IgD-negative memory B cell (primary cell): Measurements from ENCODE around the gene ORAI2. TPM values are rescaled to one million over a fixed set of nuclear protein-coding genes. Genes with fewer than 3 reads are reported as not detected.
"Not testable (repeated sequence)": the region's sequence is repeated elsewhere in the genome, so short reads cannot be mapped to it uniquely, and the experiment has no call there.

Experiments
- H3K27ac Mint-ChIP-seq, 3 donors: one replicate each; pipeline ENCODE4 v1.8.0; 2020 to 2022; ENCODE audit warnings: mild to moderate bottlenecking in 3 of 3, mixed read lengths in 3 of 3, moderate library complexity in 1 of 3
- H3K27me3 Mint-ChIP-seq: one replicate; pipeline ENCODE4 v1.8.0; 2021; ENCODE audit warnings: mixed read lengths
- H3K36me3 Mint-ChIP-seq: one replicate; pipeline ENCODE4 v1.8.0; 2020; ENCODE audit warnings: mild to moderate bottlenecking, mixed read lengths
- H3K4me1 Mint-ChIP-seq, 3 donors: one replicate each; pipeline ENCODE4 v1.8.0; 2020 to 2022; ENCODE audit warnings: mixed read lengths in 3 of 3, mild to moderate bottlenecking in 1 of 3
- H3K4me3 Mint-ChIP-seq, 4 donors: one replicate each; pipeline ENCODE4 v1.8.0; 2020 to 2022; ENCODE audit warnings: mild to moderate bottlenecking in 4 of 4, mixed read lengths in 4 of 4, moderate library complexity in 3 of 4
- H3K9me3 Mint-ChIP-seq, 3 donors: one replicate each; pipeline ENCODE4 v1.8.0; 2020 to 2021; ENCODE audit warnings: mixed read lengths in 3 of 3, mild to moderate bottlenecking in 1 of 3
- polyA plus RNA-seq: library from polyadenylated mRNA; unstranded; fragments of 300-500 nt; fragmentation: Illumina TruSeq; gene quantifications from one replicate; pipeline ENCODE4 v1.2.3, GENCODE V29; 2021

ORAI2 gene
- polyA plus RNA-seq, 1 donor from 2014 or later: 290 TPM

DNA sequence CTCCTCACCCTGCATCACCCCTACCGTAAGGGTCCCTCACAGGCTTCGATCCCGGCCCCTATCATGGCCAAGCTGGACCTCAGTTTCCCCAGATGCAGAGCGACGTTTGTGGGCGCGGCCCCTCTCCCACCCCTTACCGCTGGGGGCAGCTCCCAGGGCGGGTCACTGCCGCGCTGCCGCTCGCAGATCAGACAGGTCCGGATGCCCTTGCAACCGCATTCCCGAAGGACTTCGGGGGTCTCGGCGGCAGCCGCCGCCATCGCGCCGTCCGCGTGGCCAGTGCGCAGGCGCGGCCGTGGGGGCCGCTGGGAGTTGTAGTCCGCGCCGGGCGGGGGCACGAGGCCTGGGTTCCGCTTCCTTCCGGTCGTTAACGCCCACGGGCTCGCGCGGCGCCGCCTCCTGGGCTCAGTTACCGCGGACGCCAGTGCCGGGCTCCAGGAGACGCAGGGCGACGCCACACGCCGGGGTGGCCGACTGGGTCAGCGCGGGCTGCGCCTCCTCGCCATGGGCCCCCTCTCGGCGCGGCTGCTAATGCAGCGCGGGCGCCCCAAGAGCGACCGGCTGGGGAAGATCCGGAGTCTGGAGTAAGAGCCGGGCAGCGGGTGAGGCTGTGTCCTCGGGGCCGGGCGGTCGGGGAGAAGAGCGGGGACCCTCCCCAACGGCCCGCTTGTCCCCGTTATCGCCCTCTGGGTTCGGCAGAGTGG is 31.4 kb downstream of the ORAI2 start, which contains the start of the genes ALKBH4 and LRWD1:
Gene ALKBH4, minus strand, starts transcription at position 287 of the 704 bp plus-strand sequence. Its CDS starts 27 bp downstream, at position 260.
Gene LRWD1, plus strand, starts transcription at position 408 of the 704 bp plus-strand sequence. Its CDS starts 97 bp downstream, at position 505.
- peak within 1 kb of the TSS; percentile 78 to 88 (median 85) for H3K27ac Mint-ChIP-seq
- peak within 1 kb of the TSS; percentile 87 to 94 (median 94) for H3K4me3 Mint-ChIP-seq
- H3K36me3 Mint-ChIP-seq: no peaks in the 10 kb centered on the region
- H3K27me3 Mint-ChIP-seq: no peaks in the 10 kb centered on the region
- peaks cover 5 to 20% (median 18%) of the 10 kb centered on the region in 3 donors for H3K4me1 Mint-ChIP-seq
- no peaks in the 10 kb centered on the region for H3K9me3 Mint-ChIP-seq

GRCh38 chr7:102466097-102466496 is 32.7 kb downstream of the ORAI2 start:
- H3K36me3 Mint-ChIP-seq: no peaks in the 10 kb centered on the region
- H3K27me3 Mint-ChIP-seq: no peaks in the 10 kb centered on the region
- peaks cover 5 to 18% (median 18%) of the 10 kb centered on the region in 3 donors for H3K4me1 Mint-ChIP-seq
- peak overlapping the region in 2 of 3 donors; percentile 78 to 85 for H3K27ac Mint-ChIP-seq
- H3K9me3 Mint-ChIP-seq: no peaks in the 10 kb centered on the region
- H3K4me3 Mint-ChIP-seq: peak overlapping the region; percentile 87 to 94 (median 94)

GRCh38 chr7:102467581-102468477 is 34.5 kb downstream of the ORAI2 start:
- no peaks in the 10 kb centered on the region for H3K9me3 Mint-ChIP-seq
- H3K27ac Mint-ChIP-seq: no peak overlapping the region
- no peak overlapping the region for H3K4me3 Mint-ChIP-seq
- no peaks in the 10 kb centered on the region for H3K36me3 Mint-ChIP-seq
- H3K4me1 Mint-ChIP-seq: peaks cover under 1 to 16% (median 16%) of the 10 kb centered on the region in 3 donors
- no peaks in the 10 kb centered on the region for H3K27me3 Mint-ChIP-seq

GRCh38 chr7:102468478-102469350 is 35.3 kb downstream of the ORAI2 start:
- Mint-ChIP-seq H3K27me3 (no peaks in the 10 kb centered on the region), H3K4me1 (peaks cover 0 to 16% (median 13%) of the 10 kb centered on the region in 3 donors), H3K9me3 (no peaks in the 10 kb centered on the region), H3K4me3 (peak overlapping the region in 1 of 4 donors; percentile 37), H3K27ac (no peak overlapping the region), H3K36me3 (no peaks in the 10 kb centered on the region)

GRCh38 chr7:102469351-102469971 is 36.1 kb downstream of the ORAI2 start:
- Mint-ChIP-seq H3K27ac (no peak overlapping the region), H3K9me3 (no peaks in the 10 kb centered on the region), H3K4me3 (peak overlapping the region in 1 of 4 donors; percentile 74)

DNA sequence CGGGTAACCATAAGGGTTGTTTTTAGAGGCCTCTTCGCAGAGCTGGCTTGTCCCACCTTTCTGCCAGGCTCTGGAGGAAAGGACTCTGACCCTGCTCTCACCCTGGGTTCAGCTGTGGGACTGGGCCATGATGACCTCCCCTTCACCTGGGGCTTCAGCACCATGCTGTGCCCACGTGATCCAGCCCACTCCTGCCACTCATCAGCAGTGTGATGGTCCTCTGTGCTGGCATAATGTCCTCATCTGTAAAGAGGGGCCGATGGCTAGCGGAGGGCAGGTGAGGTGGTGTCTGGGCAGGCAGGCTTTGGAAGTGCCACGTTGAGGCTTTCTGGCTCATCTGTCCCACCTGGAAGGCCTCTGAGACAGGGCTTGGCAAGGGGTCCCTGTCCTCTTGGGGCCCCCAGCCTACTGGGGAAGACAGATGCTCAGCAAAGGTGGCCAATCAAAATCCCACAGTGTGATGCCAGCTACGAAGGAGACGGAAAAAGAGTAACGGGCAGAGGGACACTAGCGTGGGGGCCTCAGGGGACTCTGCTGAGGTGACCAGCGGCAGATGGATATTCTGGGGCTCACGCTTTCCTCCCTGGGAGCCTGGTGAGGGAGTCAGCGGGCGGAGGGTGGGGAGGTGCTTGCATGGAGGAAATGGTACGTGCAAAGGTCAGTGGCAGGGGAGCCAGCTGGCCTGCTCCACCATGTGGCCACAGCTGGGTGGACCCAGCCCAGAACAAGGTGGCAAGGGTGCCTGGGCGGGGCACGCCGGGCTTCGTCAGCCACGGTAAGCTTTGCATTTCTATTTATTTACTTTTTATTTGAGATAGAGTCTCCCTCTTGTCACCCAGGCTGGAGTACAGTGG is 36.8 kb downstream of the ORAI2 start:
- H3K4me1 Mint-ChIP-seq: peaks cover 0 to 10% (median 7%) of the 10 kb centered on the region in 3 donors
- peak overlapping the region in 1 of 4 donors; percentile 74 for H3K4me3 Mint-ChIP-seq
- H3K27me3 Mint-ChIP-seq: no peaks in the 10 kb centered on the region
- H3K27ac Mint-ChIP-seq: no peak overlapping the region
- no peaks in the 10 kb centered on the region for H3K9me3 Mint-ChIP-seq
- no peaks in the 10 kb centered on the region for H3K36me3 Mint-ChIP-seq

More at GRCh38 chr7:102469351-102469971, 36.1 kb downstream of the ORAI2 start:
- Mint-ChIP-seq H3K36me3 (no peaks in the 10 kb centered on the region), H3K27me3 (no peaks in the 10 kb centered on the region), H3K4me1 (peaks cover 0 to 10% (median 7%) of the 10 kb centered on the region in 3 donors)

DNA sequence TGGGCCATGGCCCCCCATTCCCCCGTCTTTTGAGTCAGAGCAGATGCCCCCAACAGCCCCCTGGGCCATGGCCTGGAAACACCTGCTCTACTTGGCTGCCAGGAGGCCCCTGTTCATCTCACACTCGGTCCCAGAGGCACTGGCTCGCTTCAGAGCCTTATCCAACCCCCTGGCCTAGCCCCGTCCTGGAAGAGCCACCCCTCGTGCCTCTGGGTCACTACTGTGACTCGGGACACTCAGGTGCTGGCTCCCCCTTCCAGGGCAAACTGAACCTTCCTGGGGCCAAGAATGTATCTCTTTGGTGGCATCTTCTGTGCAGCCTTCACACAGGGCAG is 38.4 kb downstream of the ORAI2 start:
- no peaks in the 10 kb centered on the region for H3K36me3 Mint-ChIP-seq
- peaks cover 0 to 2% (median 1%) of the 10 kb centered on the region in 3 donors for H3K4me1 Mint-ChIP-seq
- peak overlapping the region in 1 of 3 donors; percentile 35 for H3K27ac Mint-ChIP-seq
- H3K9me3 Mint-ChIP-seq: no peaks in the 10 kb centered on the region
- H3K27me3 Mint-ChIP-seq: no peaks in the 10 kb centered on the region
- no peak overlapping the region for H3K4me3 Mint-ChIP-seq

DNA sequence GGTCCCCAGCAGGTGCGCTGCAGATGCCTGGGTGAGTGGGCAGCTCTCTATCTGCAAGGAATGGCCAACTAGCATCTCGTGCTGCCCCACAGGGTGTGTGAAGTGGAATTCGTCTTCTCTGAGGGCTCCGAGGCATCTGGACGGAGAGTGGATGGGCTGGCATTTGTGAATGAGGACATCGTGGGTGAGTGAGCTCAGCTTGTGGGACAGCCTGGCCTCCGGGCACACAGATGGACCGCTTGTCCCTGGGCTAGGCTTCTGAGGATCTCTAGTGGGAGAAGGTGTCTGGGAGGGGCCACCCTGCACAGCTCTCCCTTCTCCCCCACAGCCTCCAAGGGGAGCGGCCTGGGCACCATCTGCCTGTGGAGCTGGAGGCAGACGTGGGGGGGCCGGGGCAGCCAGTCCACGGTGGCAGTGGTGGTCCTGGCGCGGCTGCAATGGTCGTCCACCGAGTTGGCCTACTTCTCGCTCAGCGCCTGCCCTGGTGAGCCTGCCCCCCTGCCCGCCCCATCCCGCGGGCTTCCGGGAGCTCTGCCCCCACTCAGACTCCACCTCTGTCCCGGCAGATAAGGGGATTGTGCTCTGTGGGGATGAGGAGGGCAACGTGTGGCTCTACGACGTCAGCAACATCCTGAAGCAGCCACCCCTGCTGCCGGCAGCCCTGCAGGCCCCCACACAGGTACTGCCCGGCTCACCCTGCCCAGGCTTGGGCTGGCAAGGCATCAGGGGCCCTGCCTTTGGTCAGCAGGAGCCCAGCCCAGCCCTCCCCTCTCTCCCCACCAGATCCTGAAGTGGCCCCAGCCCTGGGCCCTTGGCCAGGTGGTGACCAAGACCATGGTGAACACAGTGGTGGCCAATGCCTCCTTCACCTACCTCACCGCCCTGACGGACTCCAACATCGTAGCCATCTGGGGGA is 39.0 kb downstream of the ORAI2 start:
- no peak overlapping the region for H3K4me3 Mint-ChIP-seq
- no peaks in the 10 kb centered on the region for H3K36me3 Mint-ChIP-seq
- no peaks in the 10 kb centered on the region for H3K9me3 Mint-ChIP-seq
- H3K4me1 Mint-ChIP-seq: no peaks in the 10 kb centered on the region
- no peaks in the 10 kb centered on the region for H3K27me3 Mint-ChIP-seq
- H3K27ac Mint-ChIP-seq: peak overlapping the region in 1 of 3 donors; percentile 35

- Mint-ChIP-seq H3K36me3 (no peaks in the 10 kb centered on the region), H3K27ac (peak overlapping the region in 1 of 3 donors; percentile 35), H3K9me3 (no peaks in the 10 kb centered on the region), H3K4me3 (peak overlapping the region in 2 of 4 donors; percentile 9 to 35), H3K27me3 (no peaks in the 10 kb centered on the region), H3K4me1 (no peaks in the 10 kb centered on the region)
These were observed 40.1 kb downstream of the ORAI2 start for GRCh38 chr7:102473271-102473991.

- not testable (repeated sequence) for H3K27ac Mint-ChIP-seq, H3K9me3 Mint-ChIP-seq, H3K36me3 Mint-ChIP-seq, H3K4me3 Mint-ChIP-seq, H3K4me1 Mint-ChIP-seq, H3K27me3 Mint-ChIP-seq
These were observed 40.7 kb downstream of the ORAI2 start for GRCh38 chr7:102474116-102474515.

DNA sequence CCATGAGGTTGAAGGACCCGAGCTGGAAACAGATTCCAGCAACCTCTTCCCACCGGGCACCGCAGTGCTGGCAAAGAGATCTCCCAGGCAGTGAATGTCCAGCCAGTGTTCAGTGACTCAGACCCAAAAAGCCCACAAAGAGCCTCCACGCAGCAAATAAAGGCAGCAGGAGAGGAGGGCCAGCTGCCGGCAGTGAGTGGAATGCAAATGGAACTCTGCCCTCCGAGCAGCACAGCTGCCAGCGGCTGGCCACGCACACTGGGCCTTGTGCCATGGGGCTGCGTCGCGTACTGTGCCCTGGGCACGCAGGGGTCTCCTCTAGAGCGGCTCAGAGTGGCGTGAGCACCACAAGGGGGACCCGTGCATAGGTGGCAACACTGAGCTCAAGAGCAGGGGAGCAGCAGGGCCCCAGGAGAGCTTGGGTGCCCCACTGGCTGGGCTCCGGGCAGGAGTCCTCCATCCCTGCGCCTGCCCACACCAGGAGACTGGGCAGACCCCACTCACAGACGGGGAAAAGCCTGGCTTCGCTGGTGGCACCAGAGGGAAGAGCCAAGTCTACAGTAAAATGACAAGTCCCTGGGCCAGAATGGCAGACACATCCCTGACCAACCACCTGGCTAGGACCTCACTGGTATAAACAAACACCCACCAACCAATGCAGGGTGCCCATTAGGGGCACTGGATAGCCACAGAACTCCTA is 41.5 kb downstream of the ORAI2 start:
- not testable (repeated sequence) for H3K27me3 Mint-ChIP-seq, H3K36me3 Mint-ChIP-seq, H3K4me1 Mint-ChIP-seq, H3K27ac Mint-ChIP-seq, H3K4me3 Mint-ChIP-seq, H3K9me3 Mint-ChIP-seq
